ENCODE data around the gene RFPL4A.
"Not testable (repeated sequence)": the region's sequence is repeated elsewhere in the genome, so short reads cannot be mapped to it uniquely, and the experiment has no call there.

RFPL4A gene

DNA sequence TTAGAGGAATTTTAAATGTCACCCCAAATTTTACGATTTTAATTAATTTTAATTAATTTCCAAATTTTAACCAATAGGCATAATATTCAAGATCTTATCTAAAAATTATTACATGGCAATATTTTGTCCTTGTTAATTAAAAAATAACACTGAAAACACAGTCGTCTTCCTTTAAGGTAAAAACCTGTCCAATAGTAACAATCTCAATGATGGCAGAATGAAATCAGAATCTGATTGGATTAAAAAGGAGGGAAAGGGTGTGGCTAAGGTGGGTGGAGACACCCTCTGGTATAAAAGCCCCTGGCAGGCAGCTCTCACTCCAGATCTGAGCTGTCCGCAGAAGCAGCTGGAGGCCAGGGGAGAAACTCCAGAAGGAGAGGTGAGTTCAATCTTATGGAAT is at the start of gene RFPL4A:
TSS of gene RFPL4A (plus strand) at position 301 of the 400 bp plus-strand sequence. CDS start 2,704 bp downstream, outside the sequence.
- H3K4me1 Mint-ChIP-seq (ENCODE audit: low read depth); H3K4me3 Mint-ChIP-seq; H3K36me3 Mint-ChIP-seq (ENCODE audit: low read depth); H3K27me3 Mint-ChIP-seq (ENCODE audit: low read depth); H3K27ac Mint-ChIP-seq: not testable (repeated sequence)
- peaks cover 14% of the 10 kb centered on the region for H3K9me3 Mint-ChIP-seq

DNA sequence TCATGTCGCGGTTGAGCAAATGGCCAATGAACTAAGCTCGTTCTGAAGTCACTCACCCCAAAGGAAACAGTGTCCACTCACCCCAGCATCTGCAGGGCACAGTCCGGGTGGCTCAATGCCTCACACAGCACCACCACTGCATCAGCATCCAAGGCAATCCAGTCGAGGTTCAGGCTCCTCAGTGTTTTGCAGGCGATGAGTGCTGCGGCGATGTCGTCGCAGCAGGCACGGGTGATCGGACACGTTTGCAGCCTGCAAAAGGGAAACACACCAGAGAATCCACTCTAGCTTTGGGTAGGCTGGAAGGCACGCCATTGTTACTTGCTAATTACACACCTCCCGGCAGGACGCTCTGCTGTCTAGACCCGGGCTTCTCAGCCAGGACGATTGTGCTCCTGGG is 47.2 kb upstream of the RFPL4A start:
- Mint-ChIP-seq H3K27me3 (ENCODE audit: low read depth) (peaks cover 12% of the 10 kb centered on the region), H3K9me3 (peaks cover 20% of the 10 kb centered on the region), H3K4me3 (no peak overlapping the region), H3K36me3 (ENCODE audit: low read depth) (peaks cover 5% of the 10 kb centered on the region), H3K27ac (no peak overlapping the region), H3K4me1 (ENCODE audit: low read depth) (peaks cover 2% of the 10 kb centered on the region)

DNA sequence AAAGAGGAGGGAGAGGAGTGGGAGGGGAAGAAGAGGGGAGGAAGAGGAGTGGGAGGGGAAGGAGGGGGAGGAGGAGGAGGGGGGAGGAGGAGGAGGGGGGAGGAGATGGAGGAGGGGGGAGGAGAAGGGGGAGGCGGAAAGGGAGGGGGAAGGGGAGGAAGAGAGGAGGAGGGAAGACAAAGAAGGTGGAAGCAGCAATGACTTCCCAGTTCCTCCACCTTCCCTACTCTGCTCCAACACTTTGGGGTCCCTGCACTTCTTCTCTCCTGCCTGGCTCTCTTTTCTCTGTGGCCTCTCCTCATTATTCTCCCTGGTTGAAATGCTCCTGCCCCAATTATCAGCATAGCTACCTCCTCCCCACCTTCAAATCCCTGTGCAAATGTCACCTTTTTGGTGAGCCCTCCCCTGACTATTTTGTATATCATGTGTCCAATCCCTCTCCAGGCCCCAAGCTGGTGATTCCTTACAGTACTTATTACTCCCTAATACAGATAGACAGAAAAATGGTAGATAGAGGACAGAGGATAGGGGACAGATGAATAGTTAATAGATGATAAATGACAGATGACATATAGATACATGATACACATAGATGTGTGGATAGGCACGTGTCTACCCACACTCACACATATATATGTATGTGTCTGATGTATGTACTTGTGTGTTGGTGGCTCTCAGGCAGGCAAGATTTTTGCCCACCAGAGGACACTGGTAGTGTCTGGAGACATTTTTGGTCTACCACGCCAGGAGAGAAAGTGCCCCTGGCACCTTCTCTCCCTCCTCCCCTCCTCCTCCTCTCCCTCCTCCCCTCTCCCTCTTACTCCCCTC is 45.9 kb upstream of the RFPL4A start:
- no peak overlapping the region for H3K27ac Mint-ChIP-seq
- H3K4me3 Mint-ChIP-seq, result no peak overlapping the region
- peaks cover 5% of the 10 kb centered on the region for H3K36me3 Mint-ChIP-seq (ENCODE audit: low read depth)
- peaks cover 12% of the 10 kb centered on the region for H3K27me3 Mint-ChIP-seq (ENCODE audit: low read depth)
- peaks cover 2% of the 10 kb centered on the region for H3K4me1 Mint-ChIP-seq (ENCODE audit: low read depth)
- H3K9me3 Mint-ChIP-seq, result peaks cover 20% of the 10 kb centered on the region

DNA sequence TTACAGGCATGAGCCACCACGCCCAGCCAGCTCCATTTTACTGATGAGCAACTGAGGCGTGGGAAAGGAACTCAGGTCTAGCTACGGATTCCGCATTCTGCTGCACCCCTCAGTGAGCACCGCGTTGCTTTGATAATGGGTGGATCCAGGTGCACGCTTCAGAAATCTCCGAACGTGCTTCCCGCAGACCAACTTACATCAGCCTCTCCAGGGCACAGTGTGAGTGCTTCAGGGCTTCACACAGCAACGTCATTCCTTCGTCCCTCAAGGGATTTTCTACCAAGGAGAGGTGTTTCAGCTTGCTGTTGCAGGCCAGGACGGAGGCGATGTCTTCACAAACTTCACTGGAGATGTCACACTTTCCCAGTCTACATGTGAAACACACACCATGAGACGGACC is 42.4 kb upstream of the RFPL4A start:
- Mint-ChIP-seq H3K27ac (no peak overlapping the region), H3K9me3 (peaks cover 31% of the 10 kb centered on the region), H3K36me3 (ENCODE audit: low read depth) (peaks cover 5% of the 10 kb centered on the region), H3K27me3 (ENCODE audit: low read depth) (no peaks in the 10 kb centered on the region), H3K4me3 (no peak overlapping the region), H3K4me1 (ENCODE audit: low read depth) (peaks cover 2% of the 10 kb centered on the region)

DNA sequence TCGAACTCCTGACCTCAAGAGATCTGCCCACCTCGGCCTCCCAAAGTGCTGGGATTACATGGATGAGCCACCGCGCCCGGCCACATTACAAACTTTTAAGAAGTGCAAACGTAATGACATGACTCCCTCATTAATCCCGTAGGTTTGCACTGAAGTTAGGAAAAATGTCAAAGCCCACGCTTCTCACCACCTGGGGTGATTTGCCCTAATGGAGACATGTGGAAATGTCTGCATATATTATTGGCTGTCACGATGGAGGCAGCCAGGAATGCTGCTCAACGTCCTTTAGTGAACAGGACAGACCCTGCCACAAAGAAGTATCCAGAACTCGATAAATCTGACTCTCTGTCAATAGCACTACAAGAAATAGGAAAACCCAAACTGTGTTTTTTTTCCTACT is 41.6 kb upstream of the RFPL4A start:
- Mint-ChIP-seq H3K36me3 (ENCODE audit: low read depth) (peaks cover 5% of the 10 kb centered on the region), H3K4me3 (no peak overlapping the region), H3K27ac (no peak overlapping the region), H3K4me1 (ENCODE audit: low read depth) (peaks cover 2% of the 10 kb centered on the region), H3K27me3 (ENCODE audit: low read depth) (no peaks in the 10 kb centered on the region), H3K9me3 (peaks cover 31% of the 10 kb centered on the region)

DNA sequence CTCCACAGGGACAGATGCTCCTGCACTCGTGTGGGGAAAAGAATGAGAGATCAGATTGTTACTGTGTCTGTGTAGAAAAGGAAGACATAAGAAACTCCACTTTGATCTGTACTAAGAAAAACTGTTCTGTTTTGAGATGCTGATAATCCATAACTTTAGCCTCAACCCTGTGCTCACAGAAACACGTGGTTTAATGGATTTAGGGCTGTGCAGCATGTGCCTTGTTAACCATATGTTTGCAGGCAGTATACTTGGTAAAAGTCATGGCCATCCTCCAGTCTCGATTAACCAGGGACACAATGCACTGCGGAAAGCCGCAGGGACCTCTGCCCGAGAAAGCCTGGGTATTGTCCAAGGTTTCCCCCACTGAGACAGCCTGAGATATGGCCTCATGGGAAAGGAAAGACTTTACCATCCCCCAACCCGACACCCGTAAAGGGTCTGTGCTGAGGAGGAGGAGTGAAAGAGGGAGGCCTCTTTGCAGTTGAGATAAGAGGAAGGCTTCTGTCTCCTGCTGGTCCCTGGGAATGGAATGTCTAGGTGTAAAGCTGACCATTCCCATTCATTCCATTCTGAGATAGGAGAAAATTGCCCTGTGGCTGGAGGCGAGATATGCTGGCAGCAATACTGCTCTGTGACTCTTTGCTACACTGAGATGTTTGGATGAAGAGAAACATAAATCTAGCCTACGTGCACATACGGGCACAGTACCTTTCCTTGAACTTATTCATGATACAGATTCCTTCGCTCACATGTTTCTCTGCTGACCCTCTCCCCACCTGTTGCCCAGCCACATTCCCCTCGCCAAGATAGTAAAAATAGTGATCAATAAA is 40.8 kb upstream of the RFPL4A start:
- H3K27me3 Mint-ChIP-seq (ENCODE audit: low read depth), result not testable (repeated sequence)

DNA sequence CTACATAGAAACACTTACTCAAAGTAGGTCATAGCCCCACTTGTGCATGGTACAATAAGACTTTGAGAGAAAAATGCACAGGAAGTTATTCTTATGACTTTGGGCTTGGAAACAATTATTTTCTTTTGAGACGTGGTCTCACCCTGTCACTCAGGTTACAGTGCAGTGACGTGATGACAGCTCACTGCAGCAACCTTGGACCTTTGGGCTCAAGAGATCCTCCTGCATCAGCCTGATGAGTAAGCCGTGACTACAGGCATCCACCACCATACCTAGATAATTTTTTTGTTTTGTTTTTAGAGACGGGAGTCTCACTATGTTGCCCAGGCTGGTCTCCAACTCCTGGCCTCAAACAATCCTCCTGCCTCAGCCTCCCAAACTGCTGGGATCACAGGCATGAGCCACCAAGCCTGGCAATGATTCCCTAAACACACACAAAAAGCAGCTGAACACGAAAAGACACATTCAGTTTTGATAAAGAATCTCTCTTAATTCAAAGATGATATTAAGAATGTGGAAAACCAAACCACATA is 38.6 kb upstream of the RFPL4A start:
- Mint-ChIP-seq H3K4me1 (ENCODE audit: low read depth) (no peaks in the 10 kb centered on the region), H3K27me3 (ENCODE audit: low read depth) (no peaks in the 10 kb centered on the region), H3K9me3 (peaks cover 32% of the 10 kb centered on the region), H3K36me3 (ENCODE audit: low read depth) (no peaks in the 10 kb centered on the region), H3K4me3 (no peak overlapping the region), H3K27ac (no peak overlapping the region)

More for the DNA sequence above, 40.8 kb upstream of the RFPL4A start:
- not testable (repeated sequence) for H3K4me3 Mint-ChIP-seq; H3K36me3 Mint-ChIP-seq (ENCODE audit: low read depth); H3K4me1 Mint-ChIP-seq (ENCODE audit: low read depth); H3K27ac Mint-ChIP-seq
- H3K9me3 Mint-ChIP-seq, result peaks cover 31% of the 10 kb centered on the region

DNA sequence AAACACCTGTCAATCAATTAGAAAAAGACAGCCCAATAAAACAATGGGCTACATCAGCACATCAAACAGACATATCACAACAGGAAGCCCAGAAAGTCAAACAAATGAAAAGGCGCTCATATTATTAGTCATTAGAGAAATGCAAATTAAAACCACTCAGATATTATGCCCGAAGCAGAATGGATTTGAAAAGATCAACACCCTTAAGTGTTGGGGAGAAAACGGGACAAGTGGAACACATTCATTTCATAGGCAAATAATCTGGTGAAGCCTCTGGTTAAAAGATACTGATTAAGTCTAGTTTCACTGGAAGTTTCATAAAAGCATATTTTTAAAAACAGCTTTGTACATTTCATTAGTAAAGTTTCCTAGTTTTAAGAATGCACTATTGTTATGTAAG is 38.1 kb upstream of the RFPL4A start:
- Mint-ChIP-seq H3K4me3 (no peak overlapping the region), H3K27ac (no peak overlapping the region), H3K4me1 (ENCODE audit: low read depth) (no peaks in the 10 kb centered on the region), H3K36me3 (ENCODE audit: low read depth) (no peaks in the 10 kb centered on the region), H3K9me3 (peaks cover 32% of the 10 kb centered on the region), H3K27me3 (ENCODE audit: low read depth) (no peaks in the 10 kb centered on the region)

DNA sequence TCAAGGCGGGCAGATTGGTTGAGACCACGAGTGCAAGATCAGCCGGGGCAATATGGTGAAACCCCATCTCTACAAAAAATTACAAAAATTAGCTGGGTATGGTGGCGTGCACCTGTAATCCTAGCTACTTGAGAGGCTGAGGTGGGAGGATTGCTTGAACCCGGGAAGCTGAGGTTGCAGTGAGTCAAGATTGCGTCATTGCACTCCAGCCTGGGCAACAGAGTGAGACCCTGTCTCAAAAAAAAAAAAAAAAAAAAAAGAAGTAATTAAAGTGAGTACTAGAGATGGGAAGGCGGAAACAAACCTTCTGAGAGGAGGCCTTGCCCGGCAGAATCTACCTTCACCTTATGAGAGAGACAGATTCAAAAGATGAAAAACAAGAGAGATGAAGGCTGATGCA is 35.4 kb upstream of the RFPL4A start:
- Mint-ChIP-seq H3K27ac (no peak overlapping the region), H3K4me3 (no peak overlapping the region), H3K36me3 (ENCODE audit: low read depth) (no peaks in the 10 kb centered on the region), H3K27me3 (ENCODE audit: low read depth) (no peaks in the 10 kb centered on the region), H3K4me1 (ENCODE audit: low read depth) (no peaks in the 10 kb centered on the region), H3K9me3 (peaks cover 32% of the 10 kb centered on the region)

DNA sequence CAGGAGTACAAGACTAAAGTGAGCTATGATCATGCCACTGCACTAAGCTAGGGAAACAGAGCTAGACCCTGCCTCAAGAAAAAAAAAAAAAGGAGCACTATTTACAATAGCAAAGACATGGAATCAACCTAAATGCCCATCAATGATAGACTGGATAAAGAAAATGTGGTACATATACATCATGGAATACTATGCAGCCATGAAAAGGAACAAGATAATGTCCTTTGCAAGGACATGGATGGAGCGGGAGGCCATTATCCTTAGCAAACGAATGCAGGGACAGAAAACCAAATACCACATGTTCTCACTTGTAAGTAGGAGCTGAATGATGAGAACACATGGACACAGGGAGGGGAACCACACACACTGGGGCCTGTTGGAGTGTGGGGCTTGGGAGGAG is 28.5 kb upstream of the RFPL4A start:
- not testable (repeated sequence) for H3K27ac Mint-ChIP-seq

DNA sequence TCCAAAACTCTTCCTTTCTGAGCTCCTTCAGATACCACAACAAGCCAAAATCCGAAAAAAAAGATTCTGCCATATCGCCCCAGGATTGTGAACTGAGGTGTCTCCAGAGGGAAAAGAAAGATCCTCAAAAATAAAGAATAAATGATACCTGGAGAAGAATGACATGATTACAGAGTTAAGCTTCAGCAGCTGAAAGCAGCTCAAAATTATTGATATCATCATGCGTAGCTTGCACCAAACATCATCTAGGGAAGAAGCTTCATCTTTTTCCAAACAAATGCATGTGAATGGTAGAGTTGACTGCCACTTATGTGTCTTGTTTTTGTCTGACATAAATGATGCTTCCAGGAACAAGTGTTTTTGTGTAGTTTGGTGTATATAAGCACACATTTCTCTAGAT is 20.6 kb upstream of the RFPL4A start, which contains the start of gene NLRP9:
TSS of gene NLRP9 (minus strand) at position 101 of the 400 bp plus-strand sequence. CDS start at position 73, 28 bp downstream.
- Mint-ChIP-seq H3K9me3 (peaks cover 4% of the 10 kb centered on the region), H3K4me1 (ENCODE audit: low read depth) (no peaks in the 10 kb centered on the region), H3K27ac (no peak within 1 kb of the TSS), H3K4me3 (no peak within 1 kb of the TSS), H3K27me3 (ENCODE audit: low read depth) (no peaks in the 10 kb centered on the region), H3K36me3 (ENCODE audit: low read depth) (no peaks in the 10 kb centered on the region)

More for the DNA sequence above, 28.5 kb upstream of the RFPL4A start:
- not testable (repeated sequence) for H3K4me1 Mint-ChIP-seq (ENCODE audit: low read depth); H3K4me3 Mint-ChIP-seq; H3K36me3 Mint-ChIP-seq (ENCODE audit: low read depth); H3K27me3 Mint-ChIP-seq (ENCODE audit: low read depth)
- peaks cover 21% of the 10 kb centered on the region for H3K9me3 Mint-ChIP-seq

DNA sequence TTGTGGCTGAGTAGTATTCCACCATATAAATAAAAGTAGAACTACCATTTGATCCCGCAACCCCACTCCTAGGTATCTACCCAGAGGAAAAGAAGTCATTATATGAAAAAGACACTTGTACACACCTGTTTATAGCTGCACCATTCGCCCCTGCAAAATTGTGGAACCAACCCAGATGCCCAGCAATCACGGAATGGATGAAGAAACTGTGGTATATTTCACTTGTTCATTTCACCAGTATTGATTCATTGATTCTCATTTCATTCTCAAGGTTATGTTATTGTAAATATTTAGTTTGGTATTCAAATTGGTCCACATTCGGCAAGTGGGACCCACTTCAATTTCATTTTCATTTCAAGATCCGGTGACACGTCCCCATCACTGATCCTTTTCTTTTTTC is 8.2 kb upstream of the RFPL4A start:
- Mint-ChIP-seq H3K9me3 (peaks cover 3% of the 10 kb centered on the region), H3K27ac (no peak overlapping the region), H3K36me3 (ENCODE audit: low read depth) (no peaks in the 10 kb centered on the region), H3K27me3 (ENCODE audit: low read depth) (no peaks in the 10 kb centered on the region), H3K4me3 (no peak overlapping the region), H3K4me1 (ENCODE audit: low read depth) (no peaks in the 10 kb centered on the region)

DNA sequence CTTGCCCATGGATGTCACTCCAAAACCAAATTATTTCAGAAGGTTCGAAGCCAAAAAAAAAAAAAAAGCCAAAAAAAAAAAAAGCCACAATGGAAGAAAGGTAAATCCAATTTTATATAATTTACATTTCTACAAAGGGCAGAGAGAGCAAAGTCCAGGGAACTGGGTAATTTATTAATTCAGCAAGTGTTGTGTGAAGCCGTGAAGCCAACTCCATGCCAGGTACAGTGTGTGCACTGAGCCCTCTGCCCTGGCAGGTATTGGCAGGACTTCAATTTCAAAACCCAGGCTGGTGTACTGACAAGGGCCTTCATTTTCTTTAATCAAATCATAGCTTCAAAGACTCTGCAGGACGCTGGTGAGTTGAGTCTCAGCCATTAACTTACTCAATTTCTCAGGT is 5.5 kb upstream of the RFPL4A start:
- no peak overlapping the region for H3K27ac Mint-ChIP-seq
- no peaks in the 10 kb centered on the region for H3K4me1 Mint-ChIP-seq (ENCODE audit: low read depth)
- H3K9me3 Mint-ChIP-seq, result peaks cover 9% of the 10 kb centered on the region
- H3K36me3 Mint-ChIP-seq (ENCODE audit: low read depth), result no peaks in the 10 kb centered on the region
- H3K4me3 Mint-ChIP-seq, result no peak overlapping the region
- H3K27me3 Mint-ChIP-seq (ENCODE audit: low read depth), result no peaks in the 10 kb centered on the region

DNA sequence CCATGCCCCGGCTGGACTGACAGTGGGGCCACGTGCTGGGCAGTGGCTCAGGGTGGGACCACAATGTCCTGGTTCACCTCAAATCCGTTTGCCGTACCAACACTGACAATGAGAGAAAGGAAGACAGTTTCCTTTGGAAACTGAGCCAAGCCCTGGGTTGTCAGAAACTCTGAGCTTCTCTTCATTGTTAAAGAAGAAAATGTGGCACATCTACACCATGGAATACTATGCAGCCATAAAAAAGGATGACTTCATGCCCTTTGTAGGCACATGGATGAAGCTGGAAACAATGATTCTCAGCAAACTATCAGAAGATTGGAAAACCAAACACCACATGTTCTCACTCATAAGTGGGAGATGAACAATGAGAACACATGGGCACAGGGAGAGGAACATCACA is 2.1 kb upstream of the RFPL4A start:
- not testable (repeated sequence) for H3K4me1 Mint-ChIP-seq (ENCODE audit: low read depth); H3K36me3 Mint-ChIP-seq (ENCODE audit: low read depth); H3K27me3 Mint-ChIP-seq (ENCODE audit: low read depth); H3K27ac Mint-ChIP-seq; H3K4me3 Mint-ChIP-seq
- H3K9me3 Mint-ChIP-seq, result peaks cover 14% of the 10 kb centered on the region

DNA sequence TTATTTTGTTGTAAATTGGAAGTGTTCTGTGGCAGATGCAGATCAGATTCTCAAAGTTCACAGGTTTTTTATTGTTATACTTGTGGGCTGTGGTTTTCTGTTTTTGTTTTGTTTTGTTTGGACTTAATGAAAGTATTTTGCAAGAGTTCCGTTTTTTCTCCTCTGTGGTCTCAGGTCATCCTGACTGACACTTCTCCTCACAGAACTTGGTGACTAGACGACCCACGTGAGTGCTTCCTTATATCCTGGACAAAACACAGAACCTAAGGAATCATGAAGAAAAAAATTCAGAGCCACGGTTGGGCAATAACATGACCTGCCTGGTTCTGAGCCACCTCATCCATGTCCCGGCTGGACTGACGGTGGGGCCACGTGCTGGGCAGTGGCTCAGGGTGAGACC is 7.6 kb downstream of the RFPL4A start:
- no peaks in the 10 kb centered on the region for H3K27me3 Mint-ChIP-seq (ENCODE audit: low read depth)
- no peaks in the 10 kb centered on the region for H3K4me1 Mint-ChIP-seq (ENCODE audit: low read depth)
- no peak overlapping the region for H3K4me3 Mint-ChIP-seq
- H3K27ac Mint-ChIP-seq, result no peak overlapping the region
- H3K36me3 Mint-ChIP-seq (ENCODE audit: low read depth), result no peaks in the 10 kb centered on the region
- peaks cover 33% of the 10 kb centered on the region for H3K9me3 Mint-ChIP-seq
